RCC 7860 (cell line): ENCODE results near the gene DUS4L.

ENCODE experiments used
- DNase-seq: peaks from one replicate; pipeline ENCODE4 v3.0.0-alpha.2; 2015; ENCODE audit warnings: low spot score
- FAIRE-seq: peaks from 2 replicates; lab custom pipeline; 2012; peaks lifted over from hg19 to GRCh38; lab: Jason Lieb, UNC

The DUS4L gene

GRCh38 chr7:107579885-107580715 lies 16.3 kb downstream of the DUS4L start, which contains the start of gene BCAP29:
Gene BCAP29 (plus strand): TSS chr7:107580246. CDS start chr7:107580773, 527 bp downstream.
- no peak for FAIRE-seq
- DNase-seq = peak; percentile 64

- peak; percentile 55 for FAIRE-seq
These were observed 17.1 kb downstream of the DUS4L start for GRCh38 chr7:107580716-107581383.

DNA sequence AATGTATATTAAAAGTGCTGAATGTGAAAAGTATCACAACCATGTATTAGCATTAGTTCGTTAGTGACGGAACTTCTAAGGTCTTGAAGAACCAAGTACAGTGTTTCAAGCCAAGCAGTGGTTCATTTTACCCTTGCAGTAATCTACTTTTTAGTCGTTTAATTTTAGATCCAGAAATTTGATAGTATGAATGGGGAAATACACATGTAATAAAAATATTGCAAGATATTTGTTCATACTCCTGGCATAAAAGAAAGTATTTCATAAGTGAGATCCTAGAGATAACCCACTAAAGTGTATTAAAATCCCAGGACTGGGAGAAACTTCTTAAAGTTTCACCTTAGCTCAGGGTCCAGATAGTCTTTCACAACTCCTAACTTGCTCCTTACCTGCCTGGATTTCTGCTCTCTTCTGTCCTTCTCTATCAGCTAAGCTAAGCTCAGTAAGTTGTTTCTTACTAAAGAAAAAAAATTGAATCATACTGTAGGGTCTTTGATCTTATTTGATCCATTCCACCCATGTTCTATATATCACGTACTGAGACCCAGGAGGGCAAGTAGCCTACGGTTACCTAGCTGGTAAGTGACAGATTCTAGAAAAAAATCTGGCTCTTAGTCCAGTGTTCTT lies 17.7 kb downstream of the DUS4L start:
- DNase-seq (no peak), FAIRE-seq (no peak)

More at GRCh38 chr7:107580716-107581383, 17.1 kb downstream of the DUS4L start:
- DNase-seq = no peak

DNA sequence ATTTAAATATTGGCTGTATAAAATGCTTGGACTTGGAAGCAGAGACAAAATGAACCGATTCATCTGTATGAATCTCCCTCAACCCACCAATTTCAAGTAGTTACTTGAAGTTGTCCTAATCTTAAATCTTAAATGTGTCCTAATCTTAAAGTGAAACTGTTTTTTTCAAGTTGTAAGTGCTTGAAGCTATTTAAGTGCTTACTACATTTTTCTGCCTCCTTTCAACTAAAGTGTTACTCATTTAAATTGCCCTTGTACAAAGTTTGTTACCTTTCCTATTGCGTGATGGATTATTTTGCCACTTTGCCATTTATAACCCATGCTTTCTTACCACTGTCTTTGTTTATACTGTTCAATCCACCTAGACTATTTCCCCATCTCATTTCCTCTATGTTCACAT lies 19.1 kb downstream of the DUS4L start:
- DNase-seq = no peak
- FAIRE-seq = no peak

- FAIRE-seq (no peak), DNase-seq (no peak)
These were observed 20.9 kb downstream of the DUS4L start for GRCh38 chr7:107584716-107585115.

DNA sequence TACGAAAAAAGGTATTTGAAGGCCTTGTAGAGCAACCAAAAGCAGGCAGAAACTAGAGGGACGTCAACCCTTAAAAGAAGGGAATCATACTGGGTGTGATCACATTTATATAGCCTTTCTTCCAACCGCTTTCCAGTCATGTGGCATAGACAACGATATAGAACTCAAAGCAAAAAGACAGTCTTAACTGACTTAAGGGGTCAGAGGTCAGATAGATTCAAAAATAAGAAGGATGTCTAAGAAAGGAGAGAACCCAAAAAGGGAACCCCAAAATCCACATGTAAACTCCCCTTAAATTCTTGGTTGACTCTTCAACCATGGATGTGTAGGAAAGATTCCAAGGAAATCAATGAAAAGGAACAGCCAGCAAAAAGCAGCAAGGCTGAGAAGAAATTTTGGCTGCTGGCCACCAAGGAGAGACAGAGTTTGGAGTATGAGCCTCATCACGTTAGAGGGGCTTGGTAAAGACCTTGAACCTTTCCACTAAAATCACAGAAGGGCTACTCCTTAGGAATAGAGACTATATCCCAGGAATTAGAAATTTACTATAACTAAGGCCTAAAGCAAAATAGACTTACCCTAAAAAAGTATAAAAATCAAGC lies 24.9 kb downstream of the DUS4L start:
- FAIRE-seq (no peak), DNase-seq (no peak)

DNA sequence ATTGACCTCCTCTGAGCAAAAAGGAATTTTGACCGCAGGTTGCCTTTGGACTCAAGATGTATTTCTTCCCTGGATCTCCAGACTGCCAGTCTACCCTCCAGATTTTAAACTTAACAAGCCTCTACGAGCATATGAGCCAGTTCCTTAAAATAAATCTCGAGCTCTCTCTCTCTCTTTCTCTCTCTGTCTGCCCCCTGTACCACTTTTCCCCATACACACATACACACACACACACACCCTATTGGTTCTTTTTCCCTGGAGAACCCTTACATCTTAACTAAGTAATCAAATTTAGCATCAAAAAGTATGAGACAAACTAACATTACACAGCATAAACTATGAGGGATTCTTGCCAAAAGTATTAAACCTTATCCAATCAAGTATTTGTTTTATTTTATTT lies 27.6 kb downstream of the DUS4L start:
- FAIRE-seq (no peak), DNase-seq (no peak)

DNA sequence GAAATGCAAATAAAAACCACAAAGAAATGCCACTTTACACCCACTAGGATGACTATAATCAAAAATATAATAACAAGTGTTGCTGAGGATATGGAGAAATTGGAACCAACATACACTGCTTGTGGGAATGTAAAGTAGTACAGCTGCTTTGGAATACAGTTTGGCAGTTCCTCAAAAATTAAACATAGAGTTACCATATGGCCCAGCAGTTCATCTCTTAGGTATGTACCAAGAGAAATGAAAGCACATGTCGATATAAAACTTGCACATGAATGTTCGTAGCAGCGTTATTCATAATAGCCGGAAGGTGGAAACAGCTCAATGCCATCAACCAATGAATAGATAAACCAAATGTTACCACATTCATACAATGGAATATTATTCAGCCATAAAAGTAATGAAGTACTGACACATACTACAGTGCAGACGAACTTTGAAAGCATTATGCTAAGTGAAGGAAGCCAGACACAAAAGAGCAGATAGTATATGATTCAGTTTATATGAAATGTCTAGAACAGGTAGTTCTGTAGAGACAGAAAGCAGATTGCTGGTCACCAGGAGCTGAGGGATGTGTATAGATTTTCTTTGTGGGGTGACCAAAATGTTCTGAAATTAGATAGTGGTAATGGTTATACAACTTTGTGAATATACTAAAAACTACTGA lies 28.7 kb downstream of the DUS4L start:
- FAIRE-seq = no peak

DNA sequence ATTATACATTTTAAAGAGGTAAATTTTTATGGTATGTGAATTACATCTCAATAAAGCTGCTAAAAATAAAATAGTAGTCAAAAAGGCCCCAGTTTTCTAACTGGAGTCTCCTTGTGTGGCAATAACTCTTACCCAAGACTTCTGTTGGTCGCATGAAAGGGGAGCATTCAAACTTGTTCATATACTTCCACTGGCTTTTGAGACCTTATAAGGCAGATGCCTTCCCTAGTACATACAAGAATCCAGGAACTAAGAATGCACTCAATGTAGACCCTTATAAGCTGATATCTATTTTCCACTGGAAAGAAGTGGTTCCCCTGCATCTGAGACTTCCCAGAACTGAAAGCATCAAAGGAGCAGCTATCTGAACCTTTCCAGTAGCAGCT lies 29.2 kb downstream of the DUS4L start:
- FAIRE-seq (no peak), DNase-seq (no peak)

More for the DNA sequence above, 28.7 kb downstream of the DUS4L start:
- DNase-seq = no peak

DNA sequence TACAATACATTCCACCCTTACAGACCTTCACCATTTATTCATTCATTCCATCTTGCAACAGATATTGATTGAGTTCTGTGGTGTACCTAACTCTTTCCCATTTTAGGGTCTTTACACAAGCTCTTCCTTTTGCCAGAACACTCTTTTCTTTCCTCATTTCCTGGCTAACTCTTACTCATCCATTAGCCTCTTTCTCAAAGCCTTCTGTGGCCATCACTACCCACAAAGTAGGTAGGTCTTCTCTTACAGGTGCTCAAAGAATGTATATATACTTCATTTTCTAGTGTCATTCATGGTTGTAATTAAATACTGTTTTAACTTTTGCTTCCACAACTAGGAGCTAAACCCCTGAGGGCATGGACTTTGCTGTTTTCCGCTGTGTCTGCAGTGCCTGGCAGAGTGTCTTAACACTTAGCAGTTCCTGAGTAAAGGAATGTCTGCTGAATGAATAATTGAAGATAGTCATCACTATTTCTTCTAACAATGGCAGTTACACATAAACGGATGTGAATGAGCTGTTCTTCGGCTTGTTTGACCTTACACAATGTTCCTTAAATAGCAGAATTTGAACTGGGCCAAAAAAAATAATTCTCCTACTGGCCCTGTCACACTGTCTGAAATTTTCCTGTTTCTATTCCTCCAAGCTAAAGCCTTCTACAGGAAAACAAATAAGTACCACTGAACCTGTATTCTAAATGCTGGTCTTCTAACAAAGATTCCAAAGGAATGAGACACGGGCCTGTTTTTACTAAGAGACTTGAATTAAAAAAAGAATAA lies 31.4 kb downstream of the DUS4L start:
- FAIRE-seq = no peak
- DNase-seq = peak; percentile 75

DNA sequence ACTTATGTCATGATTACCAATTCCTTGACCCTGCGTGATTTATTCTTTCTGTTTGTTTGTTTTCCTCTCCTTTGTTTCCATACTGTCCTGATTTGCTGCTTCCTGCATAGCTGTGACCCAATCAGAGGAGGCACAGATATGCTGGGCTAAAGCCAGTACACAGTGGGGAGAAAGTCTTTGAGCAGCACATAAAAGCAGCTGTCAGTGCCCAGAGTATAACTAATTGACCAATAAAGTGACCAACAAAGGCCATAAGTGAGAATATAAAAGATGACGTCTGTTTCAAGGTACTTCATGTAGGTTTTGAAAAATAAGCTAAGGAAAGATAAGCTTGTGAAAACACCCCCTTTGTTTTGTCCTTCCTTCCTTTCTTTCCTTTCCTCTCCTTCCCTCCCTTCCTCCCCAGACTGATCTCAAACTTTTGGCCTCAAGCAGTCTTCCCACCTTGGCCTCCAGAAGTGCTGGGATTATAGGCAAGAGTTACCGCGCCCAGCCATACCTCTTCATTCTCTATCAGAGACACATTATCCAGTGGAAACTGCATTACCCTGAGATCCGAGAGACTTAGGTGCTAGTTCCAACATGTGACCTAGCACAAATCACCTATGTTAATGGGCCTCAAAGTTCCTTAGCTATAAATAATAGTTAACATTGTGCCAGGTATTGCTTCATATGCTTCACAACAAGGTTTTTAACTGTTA lies 33.3 kb downstream of the DUS4L start:
- FAIRE-seq = no peak
- no peak for DNase-seq

- FAIRE-seq (no peak), DNase-seq (no peak)
These were observed 33.8 kb downstream of the DUS4L start for GRCh38 chr7:107597582-107597916.

DNA sequence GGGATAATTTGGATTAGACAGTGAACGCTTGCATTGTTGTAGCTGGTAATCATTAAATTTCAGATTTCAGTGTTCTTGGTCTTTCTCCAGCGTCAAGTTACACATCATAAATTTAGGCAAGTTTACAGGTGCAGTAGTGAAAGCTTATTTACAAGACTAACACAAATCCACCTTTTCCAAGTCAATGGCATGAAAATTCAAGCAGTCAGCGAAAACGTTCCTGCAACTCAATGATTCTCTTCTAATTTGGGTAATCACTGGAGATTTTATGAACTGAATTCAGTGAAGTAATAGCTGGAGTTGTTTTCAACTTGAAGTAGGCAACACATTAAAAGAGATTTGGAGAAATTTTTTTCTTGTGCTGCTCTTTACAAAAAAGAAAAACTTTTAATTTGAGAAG lies 34.2 kb downstream of the DUS4L start:
- DNase-seq (no peak), FAIRE-seq (no peak)

DNA sequence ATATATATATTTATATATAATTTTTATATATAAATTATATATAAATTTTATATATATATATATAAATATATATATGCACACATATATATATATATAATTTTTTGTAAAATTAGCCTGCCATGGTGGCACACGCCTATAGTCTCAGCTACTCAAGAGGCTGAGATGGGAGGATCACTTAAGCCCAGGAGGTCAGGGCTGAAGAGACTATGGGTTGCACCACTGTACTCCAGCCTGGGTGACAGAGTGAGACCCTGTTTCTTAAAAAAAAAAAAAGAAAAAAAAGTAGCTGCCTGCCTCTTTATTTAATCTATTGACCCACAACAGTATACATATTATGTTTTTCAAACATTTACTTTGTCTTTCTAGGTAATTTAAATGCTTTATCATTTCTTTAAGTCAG lies 35.5 kb downstream of the DUS4L start:
- no peak for FAIRE-seq
- DNase-seq = no peak

DNA sequence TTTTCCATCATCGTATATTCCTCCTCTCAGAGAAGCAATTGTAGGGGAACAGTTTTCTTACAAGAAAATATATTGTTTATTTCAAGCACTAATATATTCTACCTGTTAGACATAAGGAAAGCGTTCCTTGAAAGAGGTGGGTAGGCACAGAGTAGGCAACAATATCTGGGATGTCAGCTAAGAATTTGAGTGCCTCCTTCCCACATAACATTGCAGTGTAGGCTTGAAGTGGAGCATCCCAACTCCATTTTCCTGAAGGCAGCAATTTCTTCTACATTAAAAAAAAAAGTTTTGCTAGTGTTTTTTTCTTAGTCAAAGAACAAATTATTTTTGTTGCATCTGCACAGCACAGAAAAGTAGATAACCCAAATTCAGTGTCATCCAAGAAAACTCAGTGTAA lies 37.0 kb downstream of the DUS4L start:
- FAIRE-seq (no peak), DNase-seq (no peak)

DNA sequence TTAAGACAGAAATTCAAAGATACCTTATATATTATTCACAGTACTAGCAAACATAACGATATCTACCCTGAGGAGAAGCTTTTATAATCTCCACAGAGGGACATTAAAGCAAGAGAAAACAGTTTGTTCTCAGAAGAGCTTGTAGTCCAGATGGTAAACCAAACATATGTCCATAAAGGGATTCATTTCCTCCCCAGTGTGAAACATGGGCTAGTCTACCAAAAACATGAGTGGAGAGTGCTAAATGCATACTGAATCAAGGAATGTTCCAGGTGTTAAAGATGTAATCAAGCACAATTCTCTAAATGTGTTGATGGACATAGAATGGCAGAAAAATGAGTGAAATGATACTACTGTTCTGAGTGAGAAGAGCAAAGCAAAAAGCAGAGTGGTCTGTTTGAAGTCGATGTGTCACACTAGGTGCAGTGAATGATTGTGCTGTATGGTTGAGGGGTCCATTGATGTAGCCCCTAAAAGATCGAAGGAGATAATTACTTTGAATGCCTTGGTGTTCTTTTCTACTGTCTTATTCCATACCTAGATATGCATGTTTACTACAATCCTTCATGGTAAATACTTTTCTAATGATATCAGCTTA lies 41.5 kb downstream of the DUS4L start:
- no peak for DNase-seq
- no peak for FAIRE-seq

GRCh38 chr7:107606303-107606702 lies 42.5 kb downstream of the DUS4L start:
- no peak for FAIRE-seq
- no peak for DNase-seq

DNA sequence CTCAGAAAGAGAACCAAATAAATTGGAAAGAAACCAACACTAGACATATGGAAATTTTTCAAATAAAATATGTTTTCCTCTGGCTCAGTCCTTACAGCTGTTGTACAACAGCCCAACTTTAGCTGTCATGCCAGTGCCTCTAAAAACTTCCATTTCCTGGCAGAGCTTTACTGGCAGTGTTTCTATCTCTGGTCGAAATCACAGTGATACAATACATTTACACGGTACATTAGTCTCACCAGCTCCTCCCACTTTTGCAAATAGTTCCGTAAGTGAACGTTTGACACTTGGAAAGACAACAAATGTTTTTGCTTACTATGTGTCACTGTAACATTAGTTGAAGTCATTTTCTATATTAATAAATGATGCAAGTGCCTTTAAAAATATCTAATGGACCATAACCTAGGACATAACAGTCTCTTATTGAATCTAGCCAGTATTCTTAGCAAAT lies 46.1 kb downstream of the DUS4L start:
- no peak for FAIRE-seq
- no peak for DNase-seq

GRCh38 chr7:107610323-107610722 lies 46.6 kb downstream of the DUS4L start:
- no peak for FAIRE-seq
- DNase-seq = no peak
